GM19238 (cell line): ENCODE measurements around the gene ARHGEF18.
A peak's percentile ranks its signal among the peaks of the same experiment; 100 is the strongest.

Source experiments
- DNase-seq: peaks from one replicate; pipeline ENCODE4 v3.0.0; 2011; ENCODE audit warnings: low spot score; ENCODE audit not compliant: insufficient read length

The ARHGEF18 gene

DNA sequence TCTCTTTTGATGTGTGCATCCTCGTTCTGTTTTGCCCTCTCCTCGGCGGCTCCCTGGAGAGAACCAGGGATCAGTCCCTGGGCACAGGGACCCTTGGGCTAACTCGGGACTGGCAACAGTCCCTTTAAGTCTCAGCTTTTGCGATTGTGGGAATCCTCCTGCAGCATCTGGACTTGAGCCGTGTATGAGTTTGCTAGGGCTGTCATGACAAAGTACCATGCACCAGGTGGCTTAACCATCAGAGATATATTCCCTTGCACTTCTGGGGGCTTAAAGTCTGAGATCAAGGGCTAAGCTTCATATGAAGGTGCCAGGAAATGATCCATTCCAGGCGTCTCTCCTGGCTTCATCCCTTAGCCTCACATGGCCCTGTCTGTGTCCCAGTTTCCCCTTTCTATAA, 34.5 kb downstream of the ARHGEF18 start:
- no peak for DNase-seq

GRCh38 chr19:7385062-7385461, 36.3 kb downstream of the ARHGEF18 start:
- no peak for DNase-seq

GRCh38 chr19:7386308-7386707, 37.6 kb downstream of the ARHGEF18 start:
- no peak for DNase-seq

DNA sequence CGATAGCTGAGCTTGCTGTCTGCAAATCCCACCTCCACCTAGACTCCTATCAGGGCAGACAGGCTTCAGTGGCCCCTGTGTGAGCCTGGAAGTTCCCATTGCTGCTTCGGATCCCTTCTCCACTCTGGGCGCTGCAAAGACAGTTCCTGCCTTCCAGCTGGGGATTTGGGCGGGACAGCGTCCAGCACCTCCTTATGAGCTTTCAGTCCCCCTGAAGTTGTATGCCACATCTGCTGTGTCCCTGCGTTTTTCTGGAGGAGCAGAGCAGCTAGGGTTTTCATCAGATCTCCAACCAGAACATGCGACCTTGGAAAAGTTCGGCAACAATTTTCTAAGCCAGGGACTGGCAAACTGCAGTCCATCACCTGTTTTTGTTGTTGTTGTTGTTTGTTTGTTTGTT, 38.0 kb downstream of the ARHGEF18 start:
- DNase-seq: no peak

DNA sequence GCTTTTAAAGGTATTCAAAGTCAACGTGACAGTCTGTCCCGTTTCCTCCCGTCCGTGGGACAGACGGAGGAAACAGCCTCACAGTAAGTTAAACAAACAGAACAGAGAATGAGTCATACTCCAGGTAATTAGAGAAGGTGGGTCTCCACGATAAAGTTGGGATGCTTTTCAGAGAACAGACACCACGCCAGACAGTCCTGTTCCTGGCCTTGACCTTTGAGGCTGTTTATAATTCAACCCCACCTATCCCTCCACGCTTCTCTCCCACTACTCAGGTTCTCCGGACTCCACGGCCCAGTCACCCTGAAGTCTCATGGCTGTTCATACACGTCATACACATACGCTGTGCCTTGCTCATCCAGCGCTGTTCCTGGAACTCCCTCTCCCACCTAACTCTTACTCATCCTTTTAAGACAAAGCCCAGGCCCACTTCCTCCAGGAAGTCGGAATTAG, 42.5 kb downstream of the ARHGEF18 start:
- DNase-seq: no peak

- DNase-seq: no peak
Measured at GRCh38 chr19:7393459-7393858, 44.7 kb downstream of the ARHGEF18 start.

- no peak for DNase-seq
Measured at GRCh38 chr19:7393939-7394730, 45.4 kb downstream of the ARHGEF18 start.

DNA sequence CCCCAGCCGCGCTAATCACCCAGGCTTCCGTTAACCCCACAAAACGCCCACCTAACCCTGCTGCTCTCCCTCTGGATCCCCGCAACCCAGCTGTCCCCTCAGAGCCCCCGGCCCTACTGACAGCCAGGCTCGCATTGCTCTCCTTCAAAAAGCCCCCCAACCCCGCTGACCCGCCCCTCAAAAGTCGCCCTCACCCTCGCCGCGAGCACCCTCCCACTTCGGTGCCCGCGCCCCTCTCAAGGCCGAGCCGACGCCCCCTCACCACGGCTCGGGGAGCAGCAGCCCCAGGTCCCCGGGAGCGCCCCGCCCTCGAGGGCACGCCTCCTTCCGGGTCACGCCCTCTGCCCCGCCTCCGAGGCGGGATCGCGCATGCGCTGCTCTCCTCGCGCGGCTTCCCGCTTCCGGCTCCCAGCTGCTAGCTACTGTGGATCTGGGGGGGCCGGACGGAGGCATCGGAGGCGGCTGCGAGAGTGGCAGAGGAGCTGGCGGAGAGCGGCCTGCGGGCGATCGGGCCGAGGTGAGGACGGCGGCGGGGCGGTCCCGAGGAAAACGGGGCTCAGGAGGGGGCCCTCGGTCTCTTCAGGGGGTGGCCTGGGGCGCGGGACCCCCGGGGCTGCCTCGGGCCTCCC, 46.1 kb downstream of the ARHGEF18 start:
- DNase-seq: peak; percentile 92

GRCh38 chr19:7395360-7396066, 46.8 kb downstream of the ARHGEF18 start:
- no peak for DNase-seq

DNA sequence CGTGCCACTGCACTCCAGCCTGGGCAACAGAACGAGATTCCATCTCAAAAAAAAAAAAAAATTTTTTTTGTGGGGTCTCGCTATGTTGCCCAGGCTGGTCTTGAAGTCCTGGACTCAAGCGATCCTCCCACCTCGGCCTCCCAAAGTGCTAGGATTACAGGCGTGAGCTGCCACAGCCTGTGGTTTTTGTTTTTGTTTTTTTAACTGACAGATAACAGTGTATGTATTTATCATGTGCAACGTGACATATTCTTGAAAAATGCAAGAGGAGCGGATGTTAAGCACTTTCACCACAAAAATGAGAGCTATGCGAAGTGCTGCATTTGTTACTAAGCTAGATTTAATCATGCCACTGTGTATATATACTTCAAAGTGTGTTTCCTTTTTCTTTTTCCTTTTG, 49.0 kb downstream of the ARHGEF18 start:
- DNase-seq: no peak
